ENCODE measurements around the gene PCDHGA2.

The PCDHGA2 gene

DNA sequence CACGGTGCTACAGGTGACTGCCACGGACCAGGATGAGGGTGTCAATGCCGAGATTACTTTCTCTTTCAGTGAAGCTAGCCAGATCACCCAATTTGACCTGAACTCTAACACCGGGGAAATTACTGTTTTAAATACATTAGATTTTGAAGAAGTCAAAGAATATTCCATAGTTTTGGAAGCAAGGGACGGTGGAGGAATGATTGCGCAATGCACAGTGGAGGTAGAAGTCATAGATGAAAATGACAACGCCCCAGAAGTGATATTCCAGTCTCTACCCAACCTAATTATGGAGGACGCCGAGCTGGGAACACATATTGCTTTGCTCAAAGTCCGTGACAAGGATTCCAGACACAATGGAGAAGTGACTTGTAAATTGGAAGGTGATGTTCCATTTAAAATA is 50.1 kb downstream of the PCDHGA2 start:
- DNase-seq (ENCODE audit: low read depth), result no peak
- TF ChIP-seq CTCF (IDR thresholded peaks at IDR 0.05; ENCODE audit: low read depth, low read length, missing control alignments), result no peak
- H3K4me3 ChIP-seq (ENCODE audit: low read depth, low read length), result no peak overlapping the region

GRCh38 chr5:141389153-141390042 is 50.8 kb downstream of the PCDHGA2 start:
- H3K4me3 ChIP-seq (ENCODE audit: low read depth, low read length), result no peak overlapping the region
- no peak for DNase-seq (ENCODE audit: low read depth)
- TF ChIP-seq CTCF (IDR thresholded peaks at IDR 0.05; ENCODE audit: low read depth, low read length, missing control alignments), result no peak

- no peak within 1 kb of the TSS for H3K4me3 ChIP-seq (ENCODE audit: low read depth, low read length)
- peak; percentile 9 for TF ChIP-seq CTCF (IDR thresholded peaks at IDR 0.05; ENCODE audit: low read depth, low read length, missing control alignments)
- DNase-seq (ENCODE audit: low read depth), result no peak
These were observed 54.1 kb downstream of the PCDHGA2 start, which contains the start of gene PCDHGA8 for GRCh38 chr5:141392429-141393198. Gene PCDHGA8 (plus strand): TSS chr5:141392633. CDS start chr5:141392814, 181 bp downstream.

All from GM12864 (cell line).